NCI-H2196 (cell line): ENCODE data around the gene PRKD2.

Experiments used
- DNase-seq: peaks from one replicate; lab custom pipeline; 2025; ENCODE audit not compliant: unreplicated experiment; lab: John Stamatoyannopoulos, UW

The PRKD2 gene

DNA sequence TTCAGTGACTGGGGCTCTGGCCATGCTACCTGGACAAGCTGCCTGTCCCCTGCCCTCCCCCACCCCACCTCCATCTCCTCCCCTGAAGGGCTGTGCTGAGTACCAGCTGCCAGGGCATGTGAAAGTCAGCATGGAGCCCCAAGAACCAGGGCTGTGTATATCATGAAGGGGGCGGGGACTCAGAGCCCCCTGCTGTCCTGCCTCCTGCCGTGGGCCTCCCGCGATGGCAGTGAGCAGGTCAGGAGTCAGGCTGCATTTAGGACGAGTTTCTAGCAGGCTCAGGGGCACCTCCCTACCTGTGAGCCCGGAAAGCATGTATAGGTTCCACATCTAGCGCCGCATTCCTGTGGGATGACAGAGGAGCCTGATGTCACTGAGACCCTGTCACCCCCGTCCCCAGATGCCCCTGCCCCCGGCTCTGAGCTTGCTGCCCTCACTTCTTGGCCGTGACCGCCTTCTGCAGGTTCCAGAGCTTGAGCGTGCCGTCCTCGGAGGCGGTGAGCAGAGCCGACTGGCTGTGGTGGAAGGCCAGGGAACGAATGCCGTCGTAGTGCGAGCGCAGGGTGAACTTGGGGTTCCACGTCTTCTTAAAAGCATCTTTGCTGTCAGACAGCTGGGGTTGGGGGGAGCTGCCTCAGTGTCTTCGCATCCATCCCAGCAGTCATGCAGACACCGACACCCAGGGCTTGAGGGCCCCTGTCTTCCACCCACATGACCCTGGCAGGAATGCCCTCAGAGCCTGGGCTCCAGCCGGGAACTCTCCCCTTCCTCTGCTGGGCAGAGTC lies 8.3 kb upstream of the PRKD2 start:
- no peak for DNase-seq

DNA sequence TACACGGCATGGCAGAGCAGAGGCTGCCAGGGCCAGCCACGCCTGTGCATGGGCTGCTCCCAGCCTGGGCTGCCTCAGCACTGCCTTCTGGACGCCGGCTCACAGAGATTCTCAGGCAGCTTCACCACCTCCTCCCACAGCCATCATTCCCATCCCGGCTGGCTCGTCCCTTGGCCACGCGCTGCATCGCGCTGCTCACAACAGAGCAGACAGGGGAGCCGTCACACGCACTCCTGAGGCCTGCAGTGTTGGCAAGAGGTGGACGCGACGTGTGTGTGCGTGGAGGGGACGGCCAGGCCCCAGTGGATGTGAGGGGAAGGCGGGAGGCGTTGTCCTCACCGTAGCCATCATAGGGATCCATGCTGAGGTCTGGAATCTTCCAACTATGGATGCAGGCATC lies 7.6 kb upstream of the PRKD2 start:
- no peak for DNase-seq

DNA sequence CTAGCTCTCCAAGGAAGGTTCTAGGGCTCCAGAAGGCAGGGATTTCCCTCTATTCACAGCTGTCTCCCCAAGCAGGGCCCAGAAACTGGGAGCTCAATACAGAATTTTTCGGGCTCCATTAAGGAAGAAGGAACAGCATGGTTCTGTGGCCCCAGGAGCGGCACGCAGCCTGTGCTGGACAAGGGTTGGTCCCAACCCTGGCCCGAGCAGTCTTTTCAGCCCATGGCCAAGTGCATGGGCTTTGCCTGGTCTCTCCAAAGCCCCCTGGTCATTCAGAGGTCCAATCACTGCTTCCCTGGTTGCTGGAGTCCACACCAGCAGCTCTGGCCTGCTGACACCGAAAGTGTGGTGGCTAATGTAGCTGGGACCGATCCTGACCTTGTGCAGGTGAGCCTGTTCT lies 6.6 kb upstream of the PRKD2 start:
- DNase-seq, result no peak

DNA sequence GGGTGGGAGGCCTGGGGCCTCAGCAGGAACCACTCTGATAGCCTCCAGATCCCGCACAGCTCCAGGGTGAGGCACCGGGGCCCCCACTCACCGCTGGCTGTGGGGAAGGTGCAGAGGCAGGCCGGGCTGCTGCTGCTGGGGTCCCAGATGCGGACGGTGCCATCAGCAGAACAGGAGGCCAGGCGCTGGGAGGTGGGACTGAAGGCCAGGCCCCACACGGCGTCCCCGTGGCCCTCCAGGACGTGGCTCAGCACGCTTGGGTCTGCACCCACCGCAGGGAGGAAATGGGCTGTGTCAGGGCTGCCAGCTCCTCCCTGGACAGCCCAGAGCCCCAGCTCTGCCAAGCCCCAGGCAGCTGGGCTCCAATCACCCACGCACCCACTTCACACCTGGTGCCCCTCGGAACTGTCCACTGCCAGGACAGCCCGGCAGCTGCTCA lies 6.1 kb upstream of the PRKD2 start:
- DNase-seq, result no peak

DNA sequence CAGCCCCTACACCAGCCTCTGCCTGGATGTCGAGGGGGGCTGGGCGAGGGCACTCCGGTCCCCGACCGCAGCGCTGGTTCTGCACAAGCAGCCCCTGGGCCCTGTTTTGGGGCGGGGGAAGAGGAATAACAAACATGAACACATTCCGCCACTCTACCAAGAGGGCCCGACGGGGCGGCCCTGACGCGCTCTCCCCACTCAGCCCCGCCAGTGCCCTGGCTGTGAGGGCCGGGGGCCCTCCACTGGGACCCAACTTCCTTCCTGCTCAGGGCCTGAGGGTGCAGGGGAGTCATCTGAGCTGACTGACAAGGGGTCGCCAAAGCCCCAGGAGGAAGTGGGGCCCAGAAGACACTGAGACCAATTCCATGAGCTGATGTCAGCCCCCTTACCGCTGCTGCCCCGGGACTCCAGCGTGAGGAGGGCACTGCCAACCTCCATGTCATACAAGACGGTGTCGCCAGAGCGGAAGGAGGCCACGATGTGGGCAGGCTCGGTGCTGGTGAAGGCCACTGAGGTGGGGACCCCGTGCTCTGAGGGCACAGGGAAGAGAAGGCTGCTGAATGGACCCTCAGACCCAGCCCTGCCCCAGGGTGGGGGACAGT lies 5.6 kb upstream of the PRKD2 start:
- DNase-seq, result no peak

DNA sequence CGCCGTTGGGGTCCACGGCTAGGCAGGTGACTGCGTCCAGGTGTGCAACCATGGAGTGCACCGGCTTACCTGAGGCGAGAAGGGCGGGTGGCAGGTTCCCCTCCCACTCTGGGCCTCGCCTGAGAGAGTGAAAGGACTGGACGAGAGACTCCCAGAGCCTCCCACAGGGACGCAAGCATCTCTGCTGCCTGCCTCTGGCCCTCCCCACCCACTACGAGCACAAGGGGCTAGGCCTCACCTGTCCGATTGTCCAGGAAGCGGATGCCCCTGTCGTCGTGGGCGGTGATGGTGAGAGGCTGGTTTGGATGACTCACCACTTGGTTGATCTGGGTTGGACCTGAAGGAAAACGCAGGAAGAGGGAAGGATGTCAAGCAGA lies 5.1 kb upstream of the PRKD2 start:
- DNase-seq, result no peak

DNA sequence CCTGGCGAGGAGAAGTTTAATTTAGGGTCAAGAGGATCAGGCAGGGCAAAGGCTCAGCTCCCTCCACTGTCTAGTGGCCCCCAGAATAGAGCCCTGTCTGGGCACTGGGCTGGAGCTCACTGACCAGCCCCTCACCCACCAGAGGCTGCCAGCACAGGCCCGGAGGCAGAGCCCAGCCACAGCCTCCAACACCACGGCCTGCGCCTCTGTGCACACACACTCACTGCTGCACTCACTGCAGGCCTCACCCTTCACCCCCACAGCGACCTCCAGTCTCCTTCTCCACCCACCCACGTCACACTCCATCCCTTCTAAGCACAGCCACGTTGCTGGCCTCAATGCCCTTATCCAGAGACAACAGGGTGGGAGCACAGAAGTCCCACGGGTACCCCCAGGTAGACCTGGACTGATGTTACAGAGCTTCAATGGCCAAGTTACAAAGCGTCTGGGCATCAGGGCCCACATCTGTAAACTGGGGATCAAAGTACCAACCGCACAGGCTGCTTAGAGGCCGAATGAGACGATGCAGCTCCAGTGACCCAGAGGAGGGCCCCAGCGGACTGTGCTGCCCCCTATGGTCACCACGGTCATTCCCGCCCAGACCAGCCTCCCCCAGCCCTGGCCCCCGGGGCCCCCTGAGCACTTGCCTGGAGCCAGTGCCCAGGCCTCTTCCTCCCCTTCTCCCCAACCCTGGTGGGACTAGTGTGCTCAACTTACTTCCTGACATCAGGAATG lies 4.5 kb upstream of the PRKD2 start:
- DNase-seq, result no peak

DNA sequence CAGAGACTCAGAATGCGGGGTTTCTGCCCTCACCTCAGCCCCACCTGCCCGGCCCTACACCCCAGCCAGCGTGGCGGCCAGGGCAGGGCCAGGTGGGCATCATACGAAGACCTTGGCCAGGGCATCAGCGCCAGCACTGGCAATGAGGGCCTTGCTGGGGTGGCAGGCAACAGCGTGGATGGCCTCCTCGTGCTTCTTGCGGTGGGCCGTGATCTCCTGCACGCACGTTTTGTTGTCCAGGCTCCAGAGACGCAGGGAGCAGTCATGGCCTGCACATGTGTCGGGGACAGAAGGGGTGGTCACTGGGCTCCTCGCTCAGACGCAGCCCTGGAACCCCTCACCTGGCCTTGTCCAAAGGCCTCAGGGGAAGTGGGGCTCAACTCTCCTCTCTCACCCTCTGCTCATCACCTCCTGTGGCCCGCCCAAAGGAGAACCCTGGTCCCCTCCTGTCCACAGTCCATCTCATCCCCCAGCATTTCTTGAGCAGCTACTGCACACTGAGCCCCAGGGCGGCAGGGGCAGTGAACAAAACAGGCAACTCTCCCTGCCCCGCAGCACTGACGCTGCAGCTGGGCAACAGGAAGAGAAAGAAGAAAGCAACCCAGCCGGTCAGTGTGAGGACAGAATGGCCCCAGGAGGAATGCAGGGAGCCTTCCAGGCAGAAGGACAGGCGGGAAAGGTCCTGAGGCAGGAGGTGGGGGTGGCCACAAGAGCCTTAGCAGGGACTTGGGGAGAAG lies 3.8 kb upstream of the PRKD2 start:
- DNase-seq, result no peak

DNA sequence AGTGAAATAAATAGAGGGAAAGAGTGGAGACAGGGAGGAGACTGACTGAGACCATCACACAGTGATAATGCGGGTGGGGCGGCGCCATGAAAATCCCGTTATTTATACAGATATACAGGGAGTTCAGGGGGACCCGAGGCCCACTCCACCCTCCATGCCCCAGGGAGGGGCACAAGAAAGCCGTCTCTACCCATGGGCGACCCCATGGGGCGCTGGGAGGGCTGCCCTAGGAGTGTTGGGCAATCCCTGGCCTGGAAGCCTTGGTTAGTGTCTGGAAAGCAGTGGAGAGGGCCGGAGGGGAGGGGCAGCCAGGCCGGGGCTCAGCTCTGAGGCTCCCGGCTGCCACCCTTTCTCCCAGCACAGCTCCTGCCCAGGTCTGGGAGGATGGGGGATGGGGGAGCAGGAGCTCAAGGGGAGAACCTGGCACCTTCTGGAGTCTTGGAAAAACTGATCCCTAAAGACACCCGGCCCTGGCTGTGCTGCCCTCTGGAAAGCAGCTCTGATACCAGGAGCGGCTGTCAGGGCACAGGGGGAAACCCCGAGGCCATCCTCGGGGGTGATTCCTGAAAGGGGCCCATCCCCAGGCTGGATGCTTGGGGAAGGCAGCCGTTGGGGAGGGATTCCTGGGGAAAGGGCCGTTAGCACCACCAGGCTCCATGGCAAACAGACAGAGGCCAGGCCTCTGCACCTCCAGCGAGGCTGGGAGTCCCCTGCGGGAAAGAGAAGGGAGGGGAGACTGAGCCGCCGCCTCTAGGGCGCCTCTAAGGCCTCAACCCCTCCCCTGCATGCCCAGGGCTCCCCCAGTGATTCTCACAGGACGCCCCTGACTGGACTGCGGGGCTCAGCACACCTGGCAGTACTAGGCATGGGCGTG lies 3.0 kb upstream of the PRKD2 start:
- no peak for DNase-seq

DNA sequence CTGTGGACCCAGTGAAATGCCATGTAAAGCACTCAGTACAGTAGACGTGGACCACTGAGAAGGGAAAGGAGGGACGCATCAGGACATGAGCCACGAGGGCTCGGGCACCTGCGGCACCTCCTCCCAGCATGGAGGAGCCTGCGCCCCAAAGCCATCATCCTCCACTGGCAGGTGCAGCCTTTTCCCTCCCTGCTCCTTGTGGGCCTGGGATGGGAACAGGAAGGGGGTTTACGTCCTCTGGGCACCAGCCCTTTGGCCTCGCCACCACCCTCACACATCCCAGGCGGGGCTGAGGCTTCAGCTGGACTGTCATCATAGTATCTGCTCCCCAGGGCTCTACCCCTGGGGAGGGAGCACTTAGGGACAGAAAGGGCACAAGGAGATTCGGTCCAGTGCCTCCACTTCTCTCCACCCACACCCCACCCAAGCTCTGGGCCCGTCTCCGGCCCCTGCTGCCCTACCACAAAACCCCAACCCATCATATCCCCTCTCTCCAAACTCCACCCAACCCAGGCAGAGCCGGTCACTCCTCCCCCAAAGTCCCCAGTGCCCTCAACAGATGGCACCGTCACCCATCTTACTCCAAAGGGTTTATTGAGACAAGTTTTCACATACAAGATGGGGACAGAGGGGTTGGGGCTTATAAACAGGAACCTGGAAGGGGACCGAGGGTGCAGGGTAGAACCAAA lies 2.2 kb upstream of the PRKD2 start:
- DNase-seq, result no peak

DNA sequence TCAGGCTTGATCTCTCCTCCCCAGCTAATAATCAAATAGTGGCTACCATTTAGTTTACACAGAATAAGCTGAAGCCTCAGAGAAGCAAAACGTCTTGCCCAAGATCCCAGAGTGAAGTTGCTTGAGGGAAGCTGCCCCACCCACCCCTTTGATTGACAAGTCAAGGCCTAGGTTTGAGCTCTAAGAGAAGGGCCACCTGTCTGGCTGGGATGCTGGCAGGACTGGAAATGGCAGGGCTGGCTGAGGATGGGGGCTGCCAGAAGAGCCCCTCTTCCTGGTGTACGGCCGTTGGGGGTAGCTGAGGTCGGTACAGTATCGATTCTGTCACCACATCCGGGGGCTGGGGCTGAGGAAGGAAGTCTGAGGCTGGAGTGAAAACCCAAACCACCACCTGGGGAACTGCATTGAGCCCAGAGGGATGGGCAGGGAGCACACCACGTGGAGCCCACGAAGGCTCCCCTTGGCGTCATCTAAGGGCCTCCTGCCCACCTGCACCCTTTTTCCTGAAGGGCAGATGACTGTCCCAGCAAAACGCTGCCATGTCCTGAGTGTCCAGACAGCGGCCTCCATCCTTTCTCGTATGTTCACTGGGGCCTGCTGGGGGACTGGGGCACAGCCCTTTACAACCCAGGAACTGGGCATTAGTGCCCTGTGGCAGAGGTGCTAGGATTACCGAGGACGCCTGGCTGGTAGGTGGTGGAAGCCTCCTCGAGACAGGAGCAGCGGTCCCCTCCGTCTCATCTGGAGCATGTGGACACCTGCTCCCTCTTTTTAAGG lies 1.4 kb upstream of the PRKD2 start:
- no peak for DNase-seq

DNA sequence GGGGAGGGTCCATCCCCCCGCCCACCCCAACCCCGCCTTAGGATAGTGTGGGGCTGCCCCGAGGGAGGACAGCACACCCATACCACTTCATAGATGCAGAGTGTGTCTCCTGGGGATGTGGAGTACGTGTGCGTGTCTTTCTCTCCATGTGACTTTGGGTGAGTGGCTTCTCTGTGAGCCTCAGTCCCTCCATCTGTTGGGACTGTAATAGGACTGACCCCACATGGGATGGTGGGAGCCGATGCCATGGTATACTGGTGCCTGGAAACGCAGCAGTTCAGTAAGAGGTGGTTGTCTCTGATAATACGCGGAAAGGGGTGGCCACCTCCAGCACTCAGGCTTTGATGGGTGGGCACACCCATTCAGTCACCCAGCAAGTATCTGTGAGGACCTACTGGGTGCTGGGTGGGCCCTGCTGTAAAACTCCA lies 816 bp upstream of the PRKD2 start:
- DNase-seq, result no peak

DNA sequence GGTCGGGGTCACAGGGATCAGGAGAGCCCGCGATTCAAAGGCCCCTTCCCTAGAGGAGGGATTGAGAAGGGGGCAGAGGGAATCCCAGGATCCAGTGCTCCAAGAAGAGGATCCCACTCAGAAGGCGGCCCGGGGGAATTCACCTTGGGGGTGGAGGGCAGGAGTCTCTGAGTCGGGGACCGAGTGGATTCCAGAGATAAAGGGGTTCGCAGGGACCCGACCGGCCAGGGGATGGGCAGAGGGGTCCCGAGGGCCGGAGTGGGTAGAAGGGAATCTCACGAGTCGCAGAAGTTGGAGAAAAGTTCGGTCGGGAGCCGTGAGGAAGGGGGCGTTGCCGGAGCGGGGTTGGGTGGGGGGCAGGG lies 261 bp downstream of the PRKD2 start:
- no peak for DNase-seq

DNA sequence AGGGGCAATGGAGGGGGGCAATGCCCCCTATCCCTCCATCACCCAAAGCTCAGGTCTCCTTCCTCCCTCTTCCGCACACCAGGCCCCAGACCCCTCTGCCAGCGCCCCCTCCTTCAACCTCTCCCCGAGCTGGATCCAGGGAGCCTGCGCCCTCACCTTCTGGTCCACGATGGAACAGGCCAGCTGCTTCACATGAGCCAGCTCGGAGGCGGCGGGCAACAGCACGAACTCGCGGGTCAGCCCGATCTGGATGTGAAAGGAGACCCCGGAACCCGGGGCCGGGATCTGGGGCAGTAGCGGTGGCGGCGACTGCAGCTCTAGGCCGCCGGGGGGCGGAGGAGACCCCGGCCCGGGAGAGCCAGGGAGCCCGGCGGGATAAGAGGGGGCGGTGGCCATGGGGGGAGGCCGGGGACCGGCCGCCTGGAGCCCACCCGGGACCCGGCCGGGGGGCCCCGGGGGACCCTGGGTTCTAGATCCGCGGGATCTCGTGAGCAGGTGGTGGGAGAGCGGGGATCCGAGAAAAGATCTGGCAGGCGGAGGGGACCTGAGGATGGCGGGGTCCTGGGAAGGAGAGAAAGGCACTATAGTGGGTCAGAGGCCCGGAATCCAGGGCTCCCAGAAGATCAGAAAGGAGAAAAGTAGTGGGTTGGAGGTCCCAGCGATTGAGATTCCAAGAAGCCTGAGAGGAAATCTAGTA lies 791 bp downstream of the PRKD2 start:
- no peak for DNase-seq

DNA sequence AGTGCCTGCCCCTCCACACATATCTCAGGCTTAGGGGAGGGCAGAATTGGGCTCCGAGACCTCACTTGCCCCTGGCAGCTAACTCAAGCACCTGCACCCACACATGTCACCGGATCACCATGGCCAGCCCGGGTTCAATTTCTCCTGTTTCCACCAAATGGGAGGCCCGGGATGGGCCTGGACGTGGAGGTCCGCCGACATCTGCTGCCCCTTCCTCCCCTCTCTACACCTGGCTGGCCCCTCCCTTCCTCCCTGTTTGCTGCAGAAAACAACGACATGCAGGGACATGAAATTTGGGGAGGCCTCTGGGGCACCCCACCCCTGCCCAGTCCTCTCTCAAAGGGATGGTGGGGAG lies 1.3 kb downstream of the PRKD2 start:
- DNase-seq, result no peak

DNA sequence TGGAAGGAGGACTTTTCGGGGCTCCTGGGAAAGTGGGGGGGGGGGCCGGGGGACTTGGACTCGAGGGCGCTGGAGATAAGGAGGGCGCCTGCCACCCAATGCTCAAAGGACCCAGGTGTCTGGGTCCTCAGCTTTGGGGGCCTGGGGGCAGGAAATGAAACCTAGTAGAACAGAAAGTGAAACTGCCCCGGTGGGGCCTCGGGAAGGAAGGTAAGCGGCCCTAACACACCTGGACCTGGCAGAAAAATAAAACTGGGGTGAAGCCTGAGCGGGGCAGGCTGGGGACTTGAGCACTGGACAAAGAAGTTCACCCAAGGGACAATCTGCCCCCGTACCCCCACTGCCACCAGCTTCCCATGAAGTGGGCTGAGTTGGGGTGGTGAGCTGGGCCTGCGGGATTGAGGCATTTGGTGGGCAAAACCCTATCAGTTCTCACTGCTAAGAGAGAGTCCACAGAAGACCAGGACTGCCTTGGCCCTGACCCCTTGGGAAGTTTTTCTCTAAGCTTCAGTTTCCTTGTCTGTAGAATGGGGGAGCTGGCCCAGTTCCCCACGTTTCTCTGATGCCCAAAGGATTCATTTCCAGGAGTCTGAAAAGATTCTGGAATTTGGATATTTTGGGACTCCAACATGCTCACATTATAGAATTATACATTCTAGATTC lies 2.3 kb downstream of the PRKD2 start:
- DNase-seq, result no peak

DNA sequence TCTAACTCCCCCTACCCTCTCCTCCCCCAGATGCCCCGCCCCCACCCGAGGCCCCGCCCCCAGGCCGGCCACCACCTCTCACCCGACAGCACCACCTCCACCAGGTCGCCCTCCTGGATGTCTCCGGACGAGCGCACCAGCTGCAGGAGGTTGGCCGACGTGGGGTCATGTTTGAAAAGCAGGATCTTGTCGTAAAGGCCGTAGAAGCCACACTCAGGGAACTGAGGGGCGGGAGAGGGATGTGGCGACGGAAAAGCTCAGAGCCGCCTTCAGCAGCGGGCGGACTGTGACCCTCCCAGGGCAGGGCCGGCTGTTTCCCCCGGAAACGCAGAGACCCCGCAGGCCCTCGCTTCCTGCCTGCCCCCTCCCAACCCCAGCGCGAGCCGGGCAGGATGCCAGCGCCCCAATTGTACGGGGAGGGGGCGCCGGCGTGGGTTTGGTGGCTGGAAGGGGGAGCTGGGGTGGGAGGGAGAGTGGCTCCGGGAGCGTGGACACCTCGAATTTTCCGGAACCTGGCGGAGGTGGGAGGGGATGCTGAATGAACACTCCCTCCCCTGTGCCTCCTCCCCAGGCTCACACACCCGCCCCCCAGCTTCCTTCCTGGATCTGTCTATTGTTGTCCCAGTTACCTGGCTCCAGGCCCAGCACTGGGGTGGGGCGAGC lies 3.0 kb downstream of the PRKD2 start:
- DNase-seq, result peak; percentile 91
